HL-60 (cell line): Measurements from ENCODE around the gene DMD.

ENCODE experiments used
- DNase-seq, 2 experiments: peaks; one replicate each; pipeline ENCODE4 v3.0.0-alpha.2; 2010 to 2020; ENCODE audit warnings: low read depth in 1 of 2, low spot score in 1 of 2
- H3K27ac ChIP-seq: fragments of 250-450 bp; sonication (Bioruptor Pico); replicated peaks from 2 replicates; pipeline ENCODE4 v1.5.1; 2020; ENCODE audit warnings: mild to moderate bottlenecking, moderate library complexity
- H3K27me3 ChIP-seq: fragments of 250-450 bp; sonication (Bioruptor Pico); 2 replicates; pipeline ENCODE4 v1.5.1; 2021; ENCODE audit warnings: mild to moderate bottlenecking, moderate library complexity; ENCODE audit not compliant: insufficient read depth, poor library complexity, severe bottlenecking
- H3K4me3 ChIP-seq: replicated peaks from 2 replicates; pipeline ENCODE4 v1.5.1; 2011; ENCODE audit warnings: mild to moderate bottlenecking, control low read depth, low read length; ENCODE audit not compliant: insufficient read depth
- CTCF ChIP-seq: IDR thresholded peaks from one replicate; pipeline ENCODE4 v1.5.1; 2011; ENCODE audit warnings: low read length, control low read depth, inconsistent platforms; ENCODE audit not compliant: insufficient read depth
- GABPA ChIP-seq: IDR thresholded peaks from 2 replicates; pipeline ENCODE4 v1.6.1; 2012; ENCODE audit warnings: low read depth
- POLR2AphosphoS5 ChIP-seq: IDR thresholded peaks from 2 replicates; pipeline ENCODE4 v1.6.1; 2012; ENCODE audit warnings: low read depth
- SPI1 ChIP-seq: IDR thresholded peaks from 2 replicates; pipeline ENCODE4 v1.6.1; 2012; ENCODE audit warnings: low read depth, mild to moderate bottlenecking, borderline replicate concordance
- TF ChIP-seq, protein P1 (sequence below): IDR thresholded peaks from 2 replicates; pipeline ENCODE4 v1.6.1; 2012; ENCODE audit warnings: low read depth; ENCODE audit not compliant: insufficient replicate concordance

The DMD gene

GRCh38 chrX:31245714-31246113, 1965.6 kb downstream of the DMD start:
- no peak for TF ChIP-seq CTCF
- TF ChIP-seq, protein P1, sequence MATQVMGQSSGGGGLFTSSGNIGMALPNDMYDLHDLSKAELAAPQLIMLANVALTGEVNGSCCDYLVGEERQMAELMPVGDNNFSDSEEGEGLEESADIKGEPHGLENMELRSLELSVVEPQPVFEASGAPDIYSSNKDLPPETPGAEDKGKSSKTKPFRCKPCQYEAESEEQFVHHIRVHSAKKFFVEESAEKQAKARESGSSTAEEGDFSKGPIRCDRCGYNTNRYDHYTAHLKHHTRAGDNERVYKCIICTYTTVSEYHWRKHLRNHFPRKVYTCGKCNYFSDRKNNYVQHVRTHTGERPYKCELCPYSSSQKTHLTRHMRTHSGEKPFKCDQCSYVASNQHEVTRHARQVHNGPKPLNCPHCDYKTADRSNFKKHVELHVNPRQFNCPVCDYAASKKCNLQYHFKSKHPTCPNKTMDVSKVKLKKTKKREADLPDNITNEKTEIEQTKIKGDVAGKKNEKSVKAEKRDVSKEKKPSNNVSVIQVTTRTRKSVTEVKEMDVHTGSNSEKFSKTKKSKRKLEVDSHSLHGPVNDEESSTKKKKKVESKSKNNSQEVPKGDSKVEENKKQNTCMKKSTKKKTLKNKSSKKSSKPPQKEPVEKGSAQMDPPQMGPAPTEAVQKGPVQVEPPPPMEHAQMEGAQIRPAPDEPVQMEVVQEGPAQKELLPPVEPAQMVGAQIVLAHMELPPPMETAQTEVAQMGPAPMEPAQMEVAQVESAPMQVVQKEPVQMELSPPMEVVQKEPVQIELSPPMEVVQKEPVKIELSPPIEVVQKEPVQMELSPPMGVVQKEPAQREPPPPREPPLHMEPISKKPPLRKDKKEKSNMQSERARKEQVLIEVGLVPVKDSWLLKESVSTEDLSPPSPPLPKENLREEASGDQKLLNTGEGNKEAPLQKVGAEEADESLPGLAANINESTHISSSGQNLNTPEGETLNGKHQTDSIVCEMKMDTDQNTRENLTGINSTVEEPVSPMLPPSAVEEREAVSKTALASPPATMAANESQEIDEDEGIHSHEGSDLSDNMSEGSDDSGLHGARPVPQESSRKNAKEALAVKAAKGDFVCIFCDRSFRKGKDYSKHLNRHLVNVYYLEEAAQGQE = no peak
- Histone ChIP-seq H3K4me3 (no peak overlapping the region), H3K27ac (no peak overlapping the region), H3K27me3 (no peaks in the 10 kb centered on the region)
- no peak for DNase-seq

DNA sequence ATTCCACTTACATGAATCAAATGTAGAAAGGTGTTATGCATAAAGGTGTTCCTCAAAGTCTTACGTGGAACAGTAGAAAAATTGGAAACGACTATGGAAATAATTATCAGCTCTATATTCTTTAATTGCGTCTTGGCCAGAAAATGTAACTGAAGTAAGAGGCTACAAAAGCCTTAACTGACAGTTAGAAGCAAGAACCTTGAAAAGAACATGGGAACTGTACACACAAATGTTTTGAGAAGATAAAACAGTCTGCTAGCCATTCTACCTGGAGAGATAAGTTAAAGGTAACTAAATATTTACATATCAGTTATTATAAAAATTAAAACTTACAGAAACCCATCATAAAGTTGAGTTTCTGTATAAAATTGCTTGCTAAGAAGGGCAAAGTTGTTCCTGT, 1967.5 kb downstream of the DMD start:
- Histone ChIP-seq H3K4me3 (no peak overlapping the region), H3K27me3 (no peaks in the 10 kb centered on the region), H3K27ac (no peak overlapping the region)
- DNase-seq = no peak
- TF ChIP-seq POLR2AphosphoS5 (no peak), CTCF (no peak), SPI1 (no peak), GABPA (no peak)
- TF ChIP-seq, protein P1 = no peak

DNA sequence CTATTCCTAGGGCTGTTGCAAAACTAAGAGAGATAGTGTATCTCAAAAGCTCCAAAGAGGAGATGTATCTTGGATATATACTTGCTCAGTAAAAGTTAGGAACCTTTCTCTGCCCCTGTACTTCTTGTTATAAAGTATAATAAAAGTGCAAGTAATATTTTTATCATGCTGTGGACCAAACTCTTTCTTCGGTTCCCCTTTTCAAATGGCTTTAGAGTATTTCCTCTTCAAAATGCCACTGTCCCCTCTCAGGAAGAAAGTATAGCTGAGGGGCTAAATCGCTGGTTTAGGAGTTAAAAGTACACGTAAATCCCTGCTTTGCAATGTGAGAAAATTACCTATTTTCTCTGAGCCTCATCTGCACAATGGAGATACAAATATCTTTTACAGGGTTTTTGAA, 1970.4 kb downstream of the DMD start:
- Histone ChIP-seq H3K4me3 (no peak overlapping the region), H3K27ac (no peak overlapping the region), H3K27me3 (no peaks in the 10 kb centered on the region)
- TF ChIP-seq, protein P1 = no peak
- TF ChIP-seq SPI1 = no peak
- TF ChIP-seq CTCF = no peak
- TF ChIP-seq POLR2AphosphoS5 = no peak
- TF ChIP-seq GABPA = no peak
- no peak for DNase-seq
